ENCODE results near the gene ATXN1.

GRCh38 chr6:16267428-16268263 lies 493.6 kb downstream of the ATXN1 start:
- TF ChIP-seq GATA2 (IDR thresholded peaks at IDR 0.05; ENCODE audit: low read depth, low read length) (no peak), GATA3 (IDR thresholded peaks at IDR 0.05; ENCODE audit: low read depth, low read length) (no peak)
